WTC11 (cell line): Measurements from ENCODE around the gene BCAS3. TPM values are rescaled to one million over a fixed set of nuclear protein-coding genes. Genes with fewer than 3 reads are reported as not detected.

Experiments used
- ATAC-seq: fragments of 200-7000 bp; cut with Tn5 transposase; 2 replicates; pipeline ENCODE4 v1.10.0; 2021; ENCODE audit warnings: mild to moderate bottlenecking, moderate library complexity
- CTCF ChIA-PET: fragments of 300-600 bp; sonication (Branson Sonifier 250); formaldehyde crosslinking; loops from one replicate; lab custom pipeline; 2021; ENCODE audit warnings: antibody characterized with exemption; lab: Charles Lee
- POLR2A ChIA-PET: fragments of 350-600 bp; sonication (Branson Sonifier 250); formaldehyde crosslinking; loops from one replicate; lab custom pipeline; 2021; ENCODE audit warnings: antibody characterized with exemption; lab: Charles Lee
- DNase-seq: peaks from one replicate; pipeline ENCODE4 v3.0.0; 2021; ENCODE audit warnings: low spot score
- H3K27ac Mint-ChIP-seq: 2 replicates; pipeline ENCODE4 v1.8.0; 2021; ENCODE audit warnings: mixed read lengths
- H3K27me3 Mint-ChIP-seq: 2 replicates; pipeline ENCODE4 v1.8.0; 2021; ENCODE audit warnings: low read depth, mild to moderate bottlenecking, moderate library complexity, mixed read lengths
- H3K36me3 Mint-ChIP-seq: 2 replicates; pipeline ENCODE4 v1.8.0; 2021; ENCODE audit warnings: mixed read lengths
- H3K4me1 Mint-ChIP-seq: 2 replicates; pipeline ENCODE4 v1.8.0; 2022; ENCODE audit warnings: mixed read lengths
- H3K4me3 Mint-ChIP-seq: 2 replicates; pipeline ENCODE4 v1.8.0; 2021; ENCODE audit warnings: mild to moderate bottlenecking, moderate library complexity, mixed read lengths
- H3K9me3 Mint-ChIP-seq: 2 replicates; pipeline ENCODE4 v1.8.0; 2021; ENCODE audit warnings: mixed read lengths
- CBFB ChIP-seq: sonication (generic); formaldehyde crosslinking; IDR thresholded peaks from 2 replicates; pipeline ENCODE4 v1.8.1; 2022; ENCODE audit warnings: mild to moderate bottlenecking, low read depth, missing genetic modification reagents
- FOXJ3 ChIP-seq: sonication (generic); formaldehyde crosslinking; IDR thresholded peaks from 2 replicates; pipeline ENCODE4 v1.9.0; 2021; ENCODE audit warnings: missing genetic modification reagents, mild to moderate bottlenecking, borderline replicate concordance
- FOXK1 ChIP-seq: sonication (generic); formaldehyde crosslinking; IDR thresholded peaks from 2 replicates; pipeline ENCODE4 v1.8.0; 2022; ENCODE audit warnings: mild to moderate bottlenecking, moderate library complexity, missing genetic modification reagents
- JUN ChIP-seq: sonication (generic); formaldehyde crosslinking; IDR thresholded peaks from 2 replicates; pipeline ENCODE4 v1.8.0; 2023; ENCODE audit warnings: mild to moderate bottlenecking, missing genetic modification reagents
- KAT7 ChIP-seq: sonication (generic); formaldehyde crosslinking; IDR thresholded peaks from 2 replicates; pipeline ENCODE4 v1.8.1; 2023; ENCODE audit warnings: missing genetic modification reagents, mild to moderate bottlenecking, borderline replicate concordance
- NFATC4 ChIP-seq: fragments of 250-450 bp; sonication (Bioruptor Pico); IDR thresholded peaks from 2 replicates; pipeline ENCODE4 v1.9.0; 2021; ENCODE audit warnings: mild to moderate bottlenecking
- NFYB ChIP-seq: sonication (generic); formaldehyde crosslinking; conservative IDR thresholded peaks from 2 replicates; pipeline ENCODE4 v1.8.0; 2022; ENCODE audit warnings: low read depth, missing genetic modification reagents
- NR2C2 ChIP-seq: sonication (generic); formaldehyde crosslinking; IDR thresholded peaks from 2 replicates; pipeline ENCODE4 v1.8.0; 2022; ENCODE audit warnings: mild to moderate bottlenecking, missing genetic modification reagents
- TEAD1 ChIP-seq: sonication (generic); formaldehyde crosslinking; IDR thresholded peaks from 2 replicates; pipeline ENCODE4 v1.8.0; 2022; ENCODE audit warnings: mild to moderate bottlenecking, missing genetic modification reagents
- ZNF138 ChIP-seq: sonication (generic); formaldehyde crosslinking; conservative IDR thresholded peaks from 2 replicates; pipeline ENCODE4 v1.8.1; 2022; ENCODE audit warnings: mild to moderate bottlenecking, moderate library complexity, missing genetic modification reagents
- ZNF219 ChIP-seq: sonication (generic); formaldehyde crosslinking; IDR thresholded peaks from 2 replicates; pipeline ENCODE4 v1.8.0; 2023; ENCODE audit warnings: missing genetic modification reagents, mild to moderate bottlenecking, borderline replicate concordance
- ZNF232 ChIP-seq: sonication (generic); formaldehyde crosslinking; IDR thresholded peaks from 2 replicates; pipeline ENCODE4 v1.8.0; 2022; ENCODE audit warnings: mild to moderate bottlenecking, missing genetic modification reagents
- ZNF416 ChIP-seq: fragments of 250-450 bp; sonication (Bioruptor Pico); IDR thresholded peaks from 2 replicates; pipeline ENCODE4 v1.9.0; 2021; ENCODE audit warnings: mild to moderate bottlenecking, inconsistent platforms
- total RNA-seq: library from RNA; stranded (reverse); gene quantifications from 3 replicates; pipeline ENCODE4 v1.2.3, GENCODE V29; 2021
- TF ChIP-seq, protein P1 (sequence below): sonication (generic); formaldehyde crosslinking; IDR thresholded peaks from 2 replicates; pipeline ENCODE4 v1.8.1; 2022; ENCODE audit warnings: low read depth, missing genetic modification reagents, borderline replicate concordance
- TF ChIP-seq, protein P2 (sequence below): sonication (generic); formaldehyde crosslinking; IDR thresholded peaks from 2 replicates; pipeline ENCODE4 v1.8.1; 2023; ENCODE audit warnings: mild to moderate bottlenecking, moderate library complexity, missing genetic modification reagents
- TF ChIP-seq, protein P3 (sequence below): fragments of 250-450 bp; sonication (Bioruptor Pico); conservative IDR thresholded peaks from 2 replicates; pipeline ENCODE4 v1.9.0; 2021; ENCODE audit warnings: mild to moderate bottlenecking
- TF ChIP-seq, protein P4 (sequence below): sonication (generic); formaldehyde crosslinking; IDR thresholded peaks from 2 replicates; pipeline ENCODE4 v1.8.0; 2023; ENCODE audit warnings: mild to moderate bottlenecking, missing genetic modification reagents
- TF ChIP-seq, protein P5 (sequence below): sonication (generic); formaldehyde crosslinking; IDR thresholded peaks from 2 replicates; pipeline ENCODE4 v1.8.1; 2023; ENCODE audit warnings: mild to moderate bottlenecking, missing genetic modification reagents, moderate library complexity
- TF ChIP-seq, protein P6 (sequence below): fragments of 250-450 bp; sonication (Bioruptor Pico); IDR thresholded peaks from 2 replicates; pipeline ENCODE4 v1.8.0; 2021; ENCODE audit warnings: mild to moderate bottlenecking
- TF ChIP-seq, protein P7 (sequence below): sonication (generic); formaldehyde crosslinking; IDR thresholded peaks from 2 replicates; pipeline ENCODE4 v1.8.1; 2022; ENCODE audit warnings: missing genetic modification reagents, borderline replicate concordance
- TF ChIP-seq, protein P8 (sequence below): sonication (generic); formaldehyde crosslinking; conservative IDR thresholded peaks from 2 replicates; pipeline ENCODE4 v1.8.1; 2022; ENCODE audit warnings: mild to moderate bottlenecking, missing genetic modification reagents
- TF ChIP-seq, protein P9 (sequence below): fragments of 250-450 bp; sonication (Bioruptor Pico); IDR thresholded peaks from 2 replicates; pipeline ENCODE4 v1.9.0; 2021; ENCODE audit warnings: mild to moderate bottlenecking

Gene BCAS3
- total RNA-seq, 1 experiment from 2014 or later, result 15.5 TPM

DNA sequence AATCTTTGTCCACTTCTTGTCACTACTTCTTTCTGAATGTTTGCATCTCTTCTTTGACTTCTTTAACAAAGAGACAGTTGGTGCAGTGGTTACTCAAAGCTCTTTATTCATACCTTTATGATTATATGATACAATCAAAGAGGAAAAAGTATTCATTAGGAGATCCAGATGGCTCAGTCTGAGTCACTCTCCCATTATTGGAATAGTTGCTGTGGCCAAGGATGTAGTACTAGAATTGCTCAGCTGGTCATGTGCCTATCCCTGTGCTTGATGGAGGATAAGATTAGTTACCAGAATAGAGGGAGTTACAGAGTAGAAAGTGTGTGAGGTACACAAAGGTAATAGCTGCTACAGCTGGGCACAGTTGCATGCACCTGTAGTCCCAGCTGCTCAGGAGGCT lies 18.3 kb downstream of the BCAS3 start:
- H3K27me3 Mint-ChIP-seq, result no peaks in the 10 kb centered on the region
- no peak overlapping the region for H3K4me3 Mint-ChIP-seq

DNA sequence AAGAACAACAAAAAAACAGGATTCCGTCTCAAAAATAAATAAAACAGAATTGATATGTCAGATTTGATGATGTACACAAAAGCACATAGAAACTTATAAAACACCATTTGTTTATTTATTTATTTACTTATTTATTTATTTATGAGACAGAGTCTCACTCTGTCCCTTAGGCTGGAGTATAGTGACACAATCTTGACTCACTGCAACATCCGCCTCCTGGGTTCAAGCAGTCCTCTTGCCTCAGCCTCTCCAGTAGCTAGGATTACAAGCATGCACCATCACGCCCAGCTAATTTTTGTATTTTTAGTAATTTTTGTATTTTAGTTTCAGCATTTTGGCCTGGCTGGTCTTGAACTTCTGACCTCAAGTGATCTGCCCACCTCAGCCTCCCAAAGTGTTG lies 21.4 kb downstream of the BCAS3 start:
- Mint-ChIP-seq H3K4me3 (no peak overlapping the region), H3K9me3 (no peaks in the 10 kb centered on the region), H3K36me3 (no peaks in the 10 kb centered on the region), H3K4me1 (no peaks in the 10 kb centered on the region), H3K27ac (no peak overlapping the region), H3K27me3 (no peaks in the 10 kb centered on the region)
- ATAC-seq (no peak), DNase-seq (no peak)
- TF ChIP-seq, protein P1, sequence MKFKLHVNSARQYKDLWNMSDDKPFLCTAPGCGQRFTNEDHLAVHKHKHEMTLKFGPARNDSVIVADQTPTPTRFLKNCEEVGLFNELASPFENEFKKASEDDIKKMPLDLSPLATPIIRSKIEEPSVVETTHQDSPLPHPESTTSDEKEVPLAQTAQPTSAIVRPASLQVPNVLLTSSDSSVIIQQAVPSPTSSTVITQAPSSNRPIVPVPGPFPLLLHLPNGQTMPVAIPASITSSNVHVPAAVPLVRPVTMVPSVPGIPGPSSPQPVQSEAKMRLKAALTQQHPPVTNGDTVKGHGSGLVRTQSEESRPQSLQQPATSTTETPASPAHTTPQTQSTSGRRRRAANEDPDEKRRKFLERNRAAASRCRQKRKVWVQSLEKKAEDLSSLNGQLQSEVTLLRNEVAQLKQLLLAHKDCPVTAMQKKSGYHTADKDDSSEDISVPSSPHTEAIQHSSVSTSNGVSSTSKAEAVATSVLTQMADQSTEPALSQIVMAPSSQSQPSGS, result no peak
- TF ChIP-seq, protein P2, sequence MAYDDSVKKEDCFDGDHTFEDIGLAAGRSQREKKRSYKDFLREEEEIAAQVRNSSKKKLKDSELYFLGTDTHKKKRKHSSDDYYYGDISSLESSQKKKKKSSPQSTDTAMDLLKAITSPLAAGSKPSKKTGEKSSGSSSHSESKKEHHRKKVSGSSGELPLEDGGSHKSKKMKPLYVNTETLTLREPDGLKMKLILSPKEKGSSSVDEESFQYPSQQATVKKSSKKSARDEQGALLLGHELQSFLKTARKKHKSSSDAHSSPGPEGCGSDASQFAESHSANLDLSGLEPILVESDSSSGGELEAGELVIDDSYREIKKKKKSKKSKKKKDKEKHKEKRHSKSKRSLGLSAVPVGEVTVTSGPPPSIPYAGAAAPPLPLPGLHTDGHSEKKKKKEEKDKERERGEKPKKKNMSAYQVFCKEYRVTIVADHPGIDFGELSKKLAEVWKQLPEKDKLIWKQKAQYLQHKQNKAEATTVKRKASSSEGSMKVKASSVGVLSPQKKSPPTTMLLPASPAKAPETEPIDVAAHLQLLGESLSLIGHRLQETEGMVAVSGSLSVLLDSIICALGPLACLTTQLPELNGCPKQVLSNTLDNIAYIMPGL (CRISPR knock-in tag), result no peak
- TF ChIP-seq, protein P3, sequence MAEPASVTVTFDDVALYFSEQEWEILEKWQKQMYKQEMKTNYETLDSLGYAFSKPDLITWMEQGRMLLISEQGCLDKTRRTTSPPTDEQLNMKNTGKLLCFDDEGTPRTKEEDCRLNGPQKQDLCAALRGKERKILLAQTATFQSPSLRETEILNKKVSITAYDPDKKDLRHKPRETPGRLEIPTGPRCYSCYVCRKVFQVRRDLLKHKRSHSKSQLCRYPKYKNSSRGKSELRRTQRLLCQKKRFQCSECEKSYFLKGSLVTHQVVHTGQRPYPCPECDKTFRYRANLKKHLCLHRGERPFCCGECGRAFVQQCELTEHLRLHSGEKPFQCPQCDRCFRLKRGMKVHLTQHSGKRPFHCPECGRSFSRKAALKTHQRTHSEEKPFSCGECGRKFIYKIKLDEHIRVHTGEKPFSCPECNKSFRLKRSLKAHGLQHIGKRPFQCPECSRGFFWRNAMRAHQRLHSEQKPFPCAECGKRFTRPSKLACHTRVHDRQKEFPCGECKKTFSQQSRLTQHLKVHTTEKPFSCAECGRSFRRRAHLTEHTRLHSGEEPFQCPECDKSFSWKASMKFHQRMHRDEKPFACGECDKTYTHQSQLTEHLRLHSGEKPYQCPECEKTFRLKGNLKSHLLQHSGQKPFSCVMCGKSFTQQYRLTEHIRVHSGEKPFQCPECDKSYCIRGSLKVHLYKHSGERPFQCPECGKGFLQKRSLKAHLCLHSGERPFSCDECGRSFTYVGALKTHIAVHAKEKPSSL (CRISPR knock-in tag), result no peak
- TF ChIP-seq NFYB (CRISPR knock-in tag), result no peak
- POLR2A ChIA-PET, result no interaction called here
- CTCF ChIA-PET, result no interaction called here

More for the DNA sequence above, 18.3 kb downstream of the BCAS3 start:
- Mint-ChIP-seq H3K27ac (no peak overlapping the region), H3K36me3 (no peaks in the 10 kb centered on the region), H3K9me3 (no peaks in the 10 kb centered on the region), H3K4me1 (no peaks in the 10 kb centered on the region)
- TF ChIP-seq ZNF416 (CRISPR knock-in tag) (no peak), JUN (no peak), FOXK1 (CRISPR knock-in tag) (no peak), CBFB (no peak), KAT7 (no peak), NFATC4 (no peak), NR2C2 (no peak), ZNF219 (no peak), TEAD1 (no peak), FOXJ3 (CRISPR knock-in tag) (no peak), ZNF232 (CRISPR knock-in tag) (no peak), ZNF138 (CRISPR knock-in tag) (no peak)
- TF ChIP-seq, protein P4, sequence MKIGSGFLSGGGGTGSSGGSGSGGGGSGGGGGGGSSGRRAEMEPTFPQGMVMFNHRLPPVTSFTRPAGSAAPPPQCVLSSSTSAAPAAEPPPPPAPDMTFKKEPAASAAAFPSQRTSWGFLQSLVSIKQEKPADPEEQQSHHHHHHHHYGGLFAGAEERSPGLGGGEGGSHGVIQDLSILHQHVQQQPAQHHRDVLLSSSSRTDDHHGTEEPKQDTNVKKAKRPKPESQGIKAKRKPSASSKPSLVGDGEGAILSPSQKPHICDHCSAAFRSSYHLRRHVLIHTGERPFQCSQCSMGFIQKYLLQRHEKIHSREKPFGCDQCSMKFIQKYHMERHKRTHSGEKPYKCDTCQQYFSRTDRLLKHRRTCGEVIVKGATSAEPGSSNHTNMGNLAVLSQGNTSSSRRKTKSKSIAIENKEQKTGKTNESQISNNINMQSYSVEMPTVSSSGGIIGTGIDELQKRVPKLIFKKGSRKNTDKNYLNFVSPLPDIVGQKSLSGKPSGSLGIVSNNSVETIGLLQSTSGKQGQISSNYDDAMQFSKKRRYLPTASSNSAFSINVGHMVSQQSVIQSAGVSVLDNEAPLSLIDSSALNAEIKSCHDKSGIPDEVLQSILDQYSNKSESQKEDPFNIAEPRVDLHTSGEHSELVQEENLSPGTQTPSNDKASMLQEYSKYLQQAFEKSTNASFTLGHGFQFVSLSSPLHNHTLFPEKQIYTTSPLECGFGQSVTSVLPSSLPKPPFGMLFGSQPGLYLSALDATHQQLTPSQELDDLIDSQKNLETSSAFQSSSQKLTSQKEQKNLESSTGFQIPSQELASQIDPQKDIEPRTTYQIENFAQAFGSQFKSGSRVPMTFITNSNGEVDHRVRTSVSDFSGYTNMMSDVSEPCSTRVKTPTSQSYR, result no peak
- TF ChIP-seq, protein P5, sequence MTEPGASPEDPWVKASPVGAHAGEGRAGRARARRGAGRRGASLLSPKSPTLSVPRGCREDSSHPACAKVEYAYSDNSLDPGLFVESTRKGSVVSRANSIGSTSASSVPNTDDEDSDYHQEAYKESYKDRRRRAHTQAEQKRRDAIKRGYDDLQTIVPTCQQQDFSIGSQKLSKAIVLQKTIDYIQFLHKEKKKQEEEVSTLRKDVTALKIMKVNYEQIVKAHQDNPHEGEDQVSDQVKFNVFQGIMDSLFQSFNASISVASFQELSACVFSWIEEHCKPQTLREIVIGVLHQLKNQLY (CRISPR knock-in tag), result no peak
- TF ChIP-seq, protein P6, sequence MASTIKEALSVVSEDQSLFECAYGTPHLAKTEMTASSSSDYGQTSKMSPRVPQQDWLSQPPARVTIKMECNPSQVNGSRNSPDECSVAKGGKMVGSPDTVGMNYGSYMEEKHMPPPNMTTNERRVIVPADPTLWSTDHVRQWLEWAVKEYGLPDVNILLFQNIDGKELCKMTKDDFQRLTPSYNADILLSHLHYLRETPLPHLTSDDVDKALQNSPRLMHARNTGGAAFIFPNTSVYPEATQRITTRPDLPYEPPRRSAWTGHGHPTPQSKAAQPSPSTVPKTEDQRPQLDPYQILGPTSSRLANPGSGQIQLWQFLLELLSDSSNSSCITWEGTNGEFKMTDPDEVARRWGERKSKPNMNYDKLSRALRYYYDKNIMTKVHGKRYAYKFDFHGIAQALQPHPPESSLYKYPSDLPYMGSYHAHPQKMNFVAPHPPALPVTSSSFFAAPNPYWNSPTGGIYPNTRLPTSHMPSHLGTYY (CRISPR knock-in tag), result no peak
- TF ChIP-seq, protein P7, sequence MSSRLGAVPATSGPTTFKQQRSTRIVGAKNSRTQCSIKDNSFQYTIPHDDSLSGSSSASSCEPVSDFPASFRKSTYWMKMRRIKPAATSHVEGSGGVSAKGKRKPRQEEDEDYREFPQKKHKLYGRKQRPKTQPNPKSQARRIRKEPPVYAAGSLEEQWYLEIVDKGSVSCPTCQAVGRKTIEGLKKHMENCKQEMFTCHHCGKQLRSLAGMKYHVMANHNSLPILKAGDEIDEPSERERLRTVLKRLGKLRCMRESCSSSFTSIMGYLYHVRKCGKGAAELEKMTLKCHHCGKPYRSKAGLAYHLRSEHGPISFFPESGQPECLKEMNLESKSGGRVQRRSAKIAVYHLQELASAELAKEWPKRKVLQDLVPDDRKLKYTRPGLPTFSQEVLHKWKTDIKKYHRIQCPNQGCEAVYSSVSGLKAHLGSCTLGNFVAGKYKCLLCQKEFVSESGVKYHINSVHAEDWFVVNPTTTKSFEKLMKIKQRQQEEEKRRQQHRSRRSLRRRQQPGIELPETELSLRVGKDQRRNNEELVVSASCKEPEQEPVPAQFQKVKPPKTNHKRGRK (CRISPR knock-in tag), result no peak
- TF ChIP-seq, protein P8, sequence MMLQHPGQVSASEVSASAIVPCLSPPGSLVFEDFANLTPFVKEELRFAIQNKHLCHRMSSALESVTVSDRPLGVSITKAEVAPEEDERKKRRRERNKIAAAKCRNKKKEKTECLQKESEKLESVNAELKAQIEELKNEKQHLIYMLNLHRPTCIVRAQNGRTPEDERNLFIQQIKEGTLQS (CRISPR knock-in tag), result no peak
- TF ChIP-seq, protein P9, sequence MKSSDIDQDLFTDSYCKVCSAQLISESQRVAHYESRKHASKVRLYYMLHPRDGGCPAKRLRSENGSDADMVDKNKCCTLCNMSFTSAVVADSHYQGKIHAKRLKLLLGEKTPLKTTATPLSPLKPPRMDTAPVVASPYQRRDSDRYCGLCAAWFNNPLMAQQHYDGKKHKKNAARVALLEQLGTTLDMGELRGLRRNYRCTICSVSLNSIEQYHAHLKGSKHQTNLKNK, result no peak
- DNase-seq, result no peak
- ChIA-PET CTCF (no interaction called here), POLR2A (no interaction called here)
- ATAC-seq, result no peak
